GM10248 (cell line): Measurements from ENCODE around the gene B3GALT5.

Experiments used
- CTCF ChIA-PET: fragments of 300-600 bp; sonication (Branson Sonifier 250); formaldehyde crosslinking; extraction: SDS; loops from one replicate; lab custom pipeline; 2021; ENCODE audit warnings: antibody characterized with exemption; lab: Yijun Ruan, JAX
- POLR2A ChIA-PET: fragments of 350-650 bp; sonication (Branson Sonifier 250); formaldehyde crosslinking; extraction: SDS; loops from one replicate; lab custom pipeline; 2020; ENCODE audit warnings: antibody characterized with exemption; lab: Yijun Ruan, JAX
- DNase-seq: peaks from one replicate; pipeline ENCODE4 v3.0.0; 2012; ENCODE audit errors: extremely low spot score
- CTCF ChIP-seq: IDR thresholded peaks from 2 replicates; pipeline ENCODE4 v1.5.1; 2012; ENCODE audit warnings: mild to moderate bottlenecking, low read depth; ENCODE audit errors: extremely low read depth, missing control alignments, control extremely low read depth

Gene B3GALT5

GRCh38 chr21:39602076-39602689 lies 10.6 kb upstream of the B3GALT5 start:
- CTCF ChIA-PET: interaction anchor here (2.3 kb wide), 1 partner anchor 9 kb away, joined by 5 read pairs; no protein-coding TSS in a partner anchor

GRCh38 chr21:39602793-39603192 lies 9.9 kb upstream of the B3GALT5 start:
- no peak for DNase-seq
- POLR2A ChIA-PET: no interaction called here
- TF ChIP-seq CTCF: no peak
- CTCF ChIA-PET: interaction anchor here (2.3 kb wide), 1 partner anchor 9 kb away, joined by 5 read pairs; no protein-coding TSS in a partner anchor

More at GRCh38 chr21:39602076-39602689, 10.6 kb upstream of the B3GALT5 start:
- POLR2A ChIA-PET: no interaction called here
- TF ChIP-seq CTCF: no peak
- no peak for DNase-seq

DNA sequence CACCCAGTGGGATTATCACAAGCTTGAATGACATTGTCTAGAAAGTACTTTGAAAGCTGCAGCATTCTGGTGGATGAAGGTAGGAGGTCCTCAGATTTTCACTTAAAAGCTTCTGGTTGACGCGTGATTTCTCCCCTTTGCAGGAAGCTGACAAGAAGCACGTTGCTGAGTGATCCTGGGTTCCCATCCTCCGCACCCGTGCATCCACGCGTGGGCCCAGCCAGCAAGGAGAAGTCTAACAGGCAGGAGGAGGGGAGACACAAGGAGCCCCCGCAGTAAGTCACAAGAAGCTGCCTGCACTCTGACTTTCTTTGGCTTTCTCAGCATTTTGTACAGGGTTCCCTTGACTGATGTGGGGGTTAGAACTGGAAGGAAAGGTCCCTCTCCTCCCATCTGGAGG lies 7.8 kb upstream of the B3GALT5 start:
- no peak for DNase-seq
- ChIA-PET CTCF (interaction anchor here (1.0 kb wide), 1 partner anchor 11 kb away, joined by 3 read pairs; no protein-coding TSS in a partner anchor), POLR2A (no interaction called here)
- TF ChIP-seq CTCF: no peak

DNA sequence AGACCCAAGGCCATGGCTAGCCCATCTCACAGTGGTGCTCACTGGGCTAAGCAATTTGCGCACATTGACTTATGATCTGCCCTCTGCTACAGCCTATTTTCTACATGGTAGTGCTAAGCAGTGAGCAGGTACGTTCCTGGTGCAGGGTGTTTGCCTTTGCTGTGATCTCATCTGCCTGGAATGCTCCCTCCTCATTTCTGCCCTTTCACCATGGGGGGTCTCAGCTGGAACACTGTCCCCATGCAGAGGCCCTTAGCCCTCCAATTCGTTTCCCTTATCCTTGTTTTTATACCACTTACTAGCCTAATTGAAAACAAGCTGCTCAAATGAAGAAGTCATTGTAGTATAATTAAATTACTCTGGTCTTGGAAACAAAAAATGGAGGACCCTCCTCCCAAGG lies 2.0 kb upstream of the B3GALT5 start:
- CTCF ChIA-PET: no interaction called here
- DNase-seq: no peak
- POLR2A ChIA-PET: no interaction called here
- TF ChIP-seq CTCF: no peak

DNA sequence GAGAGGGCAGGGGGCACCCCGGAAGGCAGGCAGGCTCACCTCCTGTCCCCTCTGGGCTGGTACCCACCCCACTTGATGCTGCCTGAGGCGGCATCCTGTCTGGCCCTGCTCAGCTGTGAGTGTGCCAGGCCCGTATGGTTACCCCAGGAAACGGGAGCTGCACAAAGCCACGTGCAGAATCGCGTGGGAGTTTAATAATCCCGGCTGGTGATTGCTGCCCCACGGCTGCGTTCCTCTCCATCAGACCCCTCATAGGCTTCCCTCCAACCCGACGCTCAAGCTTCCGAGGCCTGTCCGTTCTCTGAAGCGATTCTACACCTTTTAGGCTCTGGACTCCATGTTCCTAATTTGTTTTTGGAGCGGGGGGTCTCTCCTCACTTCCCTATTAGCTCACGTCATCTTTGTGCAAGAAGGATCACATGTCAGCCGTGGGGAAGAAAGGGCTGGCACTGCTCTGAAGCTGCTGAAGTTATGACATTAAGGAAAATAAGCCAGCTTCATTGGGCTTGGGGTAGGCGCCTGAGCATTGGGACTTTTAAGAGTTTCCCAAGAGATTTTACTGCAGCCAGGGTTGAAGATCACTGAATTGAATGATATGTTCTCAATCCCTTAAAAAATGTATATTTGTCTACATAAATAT lies 1.1 kb upstream of the B3GALT5 start:
- ChIA-PET POLR2A (no interaction called here), CTCF (interaction anchor here (1.3 kb wide), 1 partner anchor 9 kb away, joined by 5 read pairs; no protein-coding TSS in a partner anchor)
- TF ChIP-seq CTCF: no peak
- no peak for DNase-seq

DNA sequence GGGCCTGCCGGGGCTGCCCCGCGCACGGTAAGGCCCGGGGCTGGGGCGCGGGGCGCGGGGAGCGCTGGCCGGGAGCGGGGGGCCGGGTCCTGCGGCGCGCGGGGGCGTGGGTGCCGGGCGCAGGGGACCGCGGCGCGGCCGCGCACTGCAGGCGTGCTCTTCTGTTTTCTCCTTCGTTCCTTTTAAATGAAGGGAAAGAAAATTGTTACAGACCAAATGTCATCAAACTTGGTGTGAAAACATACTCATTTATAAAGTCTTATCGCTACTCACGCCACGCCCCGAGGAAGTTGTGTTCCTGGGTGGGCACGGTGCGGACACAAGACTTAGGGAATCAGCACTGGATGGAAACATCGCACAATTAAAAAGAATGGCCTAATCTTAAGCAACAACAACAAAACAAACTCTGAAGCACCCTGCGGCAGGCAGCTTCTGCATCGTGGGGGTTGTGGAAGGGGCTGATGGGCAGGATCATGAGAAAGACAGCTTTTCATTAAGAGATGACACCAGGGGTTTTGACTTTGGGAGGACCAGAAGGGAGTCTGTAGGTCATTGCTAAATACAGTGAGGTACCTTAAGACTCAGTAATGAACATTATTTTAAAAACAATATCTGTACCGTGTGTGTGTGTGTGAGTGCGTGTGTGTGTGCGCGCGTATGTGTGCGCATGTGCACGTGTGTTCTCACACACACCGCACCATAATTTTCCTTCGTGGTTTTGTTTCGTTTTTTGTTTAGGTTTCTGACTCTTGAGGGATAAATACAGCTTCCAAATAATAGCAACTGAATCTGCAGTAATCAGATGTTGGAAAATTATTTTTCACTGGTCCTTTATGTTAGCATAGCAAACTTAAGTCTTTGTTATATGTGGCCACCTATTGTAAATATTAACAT lies 548 bp downstream of the B3GALT5 start:
- no peak for TF ChIP-seq CTCF
- POLR2A ChIA-PET: no interaction called here
- CTCF ChIA-PET: interaction anchor here (1.0 kb wide), 1 partner anchor 7 kb away, joined by 3 read pairs; no protein-coding TSS in a partner anchor
- DNase-seq: no peak
